Measurements from ENCODE around the gene PLD4.
"Not testable (repeated sequence)": the region's sequence is repeated elsewhere in the genome, so short reads cannot be mapped to it uniquely, and the experiment has no call there.

- TF ChIP-seq POLR2A (IDR thresholded peaks at IDR 0.05; ENCODE audit: low read length); GATA1 (IDR thresholded peaks at IDR 0.05; ENCODE audit: low read depth, low read length): not testable (repeated sequence)
Observed at GRCh38 chr14:104943216-104944015, 18.7 kb downstream of the PLD4 start.

All from erythroblast (primary cell).